ENCODE data around the gene CLDN34.

CLDN34 gene

GRCh38 chrX:9966775-9967408, at the start of gene CLDN34:
CLDN34 (plus strand) TSS chrX:9967358; CDS start chrX:9967358, 0 bp downstream.
- H3K9ac ChIP-seq (ENCODE audit: low read length) = no peak within 1 kb of the TSS
- H3K27ac ChIP-seq (ENCODE audit: low read depth, low read length) = no peak within 1 kb of the TSS
- H3K27me3 ChIP-seq (ENCODE audit: control insufficient read depth, insufficient read depth, low read length) = no peaks in the 10 kb centered on the region
- H3K36me3 ChIP-seq (ENCODE audit: control insufficient read depth, insufficient read depth, low read length) = no peaks in the 10 kb centered on the region
- H3K4me3 ChIP-seq (ENCODE audit: low read length) = no peak within 1 kb of the TSS
- H3K4me1 ChIP-seq (ENCODE audit: control insufficient read depth, insufficient read depth, low read length) = no peaks in the 10 kb centered on the region

- no peak overlapping the region for H3K4me3 ChIP-seq (ENCODE audit: low read length)
- no peak overlapping the region for H3K27ac ChIP-seq (ENCODE audit: low read depth, low read length)
- no peaks in the 10 kb centered on the region for H3K27me3 ChIP-seq (ENCODE audit: control insufficient read depth, insufficient read depth, low read length)
- no peaks in the 10 kb centered on the region for H3K36me3 ChIP-seq (ENCODE audit: control insufficient read depth, insufficient read depth, low read length)
- no peak overlapping the region for H3K9ac ChIP-seq (ENCODE audit: low read length)
- no peaks in the 10 kb centered on the region for H3K4me1 ChIP-seq (ENCODE audit: control insufficient read depth, insufficient read depth, low read length)
Observed at GRCh38 chrX:9917861-9918260, 49.3 kb upstream of the CLDN34 start.

- H3K4me1 ChIP-seq (ENCODE audit: control insufficient read depth, insufficient read depth, low read length) = no peaks in the 10 kb centered on the region
Observed at GRCh38 chrX:9919632-9920172, 47.5 kb upstream of the CLDN34 start.

GRCh38 chrX:9921407-9921806, 45.8 kb upstream of the CLDN34 start:
- Histone ChIP-seq H3K27ac (ENCODE audit: low read depth, low read length) (no peak overlapping the region), H3K36me3 (ENCODE audit: control insufficient read depth, insufficient read depth, low read length) (no peaks in the 10 kb centered on the region), H3K27me3 (ENCODE audit: control insufficient read depth, insufficient read depth, low read length) (no peaks in the 10 kb centered on the region), H3K9ac (ENCODE audit: low read length) (no peak overlapping the region), H3K4me3 (ENCODE audit: low read length) (no peak overlapping the region), H3K4me1 (ENCODE audit: control insufficient read depth, insufficient read depth, low read length) (no peaks in the 10 kb centered on the region)

More at GRCh38 chrX:9919632-9920172, 47.5 kb upstream of the CLDN34 start:
- H3K4me3 ChIP-seq (ENCODE audit: low read length) = no peak overlapping the region
- no peak overlapping the region for H3K9ac ChIP-seq (ENCODE audit: low read length)
- no peaks in the 10 kb centered on the region for H3K27me3 ChIP-seq (ENCODE audit: control insufficient read depth, insufficient read depth, low read length)
- no peaks in the 10 kb centered on the region for H3K36me3 ChIP-seq (ENCODE audit: control insufficient read depth, insufficient read depth, low read length)
- H3K27ac ChIP-seq (ENCODE audit: low read depth, low read length) = no peak overlapping the region

- Histone ChIP-seq H3K27ac (ENCODE audit: low read depth, low read length) (no peak overlapping the region), H3K36me3 (ENCODE audit: control insufficient read depth, insufficient read depth, low read length) (no peaks in the 10 kb centered on the region), H3K4me1 (ENCODE audit: control insufficient read depth, insufficient read depth, low read length) (no peaks in the 10 kb centered on the region), H3K9ac (ENCODE audit: low read length) (no peak overlapping the region), H3K4me3 (ENCODE audit: low read length) (no peak overlapping the region), H3K27me3 (ENCODE audit: control insufficient read depth, insufficient read depth, low read length) (no peaks in the 10 kb centered on the region)
Observed at GRCh38 chrX:9923357-9923756, 43.8 kb upstream of the CLDN34 start.

- H3K4me3 ChIP-seq (ENCODE audit: low read length) = no peak overlapping the region
- H3K27me3 ChIP-seq (ENCODE audit: control insufficient read depth, insufficient read depth, low read length) = no peaks in the 10 kb centered on the region
- no peak overlapping the region for H3K9ac ChIP-seq (ENCODE audit: low read length)
- H3K36me3 ChIP-seq (ENCODE audit: control insufficient read depth, insufficient read depth, low read length) = no peaks in the 10 kb centered on the region
- H3K4me1 ChIP-seq (ENCODE audit: control insufficient read depth, insufficient read depth, low read length) = no peaks in the 10 kb centered on the region
- no peak overlapping the region for H3K27ac ChIP-seq (ENCODE audit: low read depth, low read length)
Observed at GRCh38 chrX:9926002-9926401, 41.2 kb upstream of the CLDN34 start.

- no peak overlapping the region for H3K9ac ChIP-seq (ENCODE audit: low read length)
- no peaks in the 10 kb centered on the region for H3K27me3 ChIP-seq (ENCODE audit: control insufficient read depth, insufficient read depth, low read length)
- no peak overlapping the region for H3K4me3 ChIP-seq (ENCODE audit: low read length)
- no peaks in the 10 kb centered on the region for H3K36me3 ChIP-seq (ENCODE audit: control insufficient read depth, insufficient read depth, low read length)
- H3K4me1 ChIP-seq (ENCODE audit: control insufficient read depth, insufficient read depth, low read length) = no peaks in the 10 kb centered on the region
- H3K27ac ChIP-seq (ENCODE audit: low read depth, low read length) = no peak overlapping the region
Observed at GRCh38 chrX:9927698-9928482, 39.3 kb upstream of the CLDN34 start.

- Histone ChIP-seq H3K9ac (ENCODE audit: low read length) (no peak overlapping the region), H3K4me3 (ENCODE audit: low read length) (no peak overlapping the region), H3K27ac (ENCODE audit: low read depth, low read length) (no peak overlapping the region), H3K36me3 (ENCODE audit: control insufficient read depth, insufficient read depth, low read length) (no peaks in the 10 kb centered on the region), H3K27me3 (ENCODE audit: control insufficient read depth, insufficient read depth, low read length) (no peaks in the 10 kb centered on the region), H3K4me1 (ENCODE audit: control insufficient read depth, insufficient read depth, low read length) (no peaks in the 10 kb centered on the region)
Observed at GRCh38 chrX:9935436-9935835, 31.7 kb upstream of the CLDN34 start.

- no peak overlapping the region for H3K4me3 ChIP-seq (ENCODE audit: low read length)
- H3K36me3 ChIP-seq (ENCODE audit: control insufficient read depth, insufficient read depth, low read length) = no peaks in the 10 kb centered on the region
- H3K27ac ChIP-seq (ENCODE audit: low read depth, low read length) = no peak overlapping the region
- no peaks in the 10 kb centered on the region for H3K27me3 ChIP-seq (ENCODE audit: control insufficient read depth, insufficient read depth, low read length)
- H3K4me1 ChIP-seq (ENCODE audit: control insufficient read depth, insufficient read depth, low read length) = no peaks in the 10 kb centered on the region
- H3K9ac ChIP-seq (ENCODE audit: low read length) = no peak overlapping the region
Observed at GRCh38 chrX:9937761-9938160, 29.4 kb upstream of the CLDN34 start.

- Histone ChIP-seq H3K4me1 (ENCODE audit: control insufficient read depth, insufficient read depth, low read length) (no peaks in the 10 kb centered on the region), H3K36me3 (ENCODE audit: control insufficient read depth, insufficient read depth, low read length) (no peaks in the 10 kb centered on the region), H3K27ac (ENCODE audit: low read depth, low read length) (no peak overlapping the region), H3K9ac (ENCODE audit: low read length) (no peak overlapping the region), H3K4me3 (ENCODE audit: low read length) (no peak overlapping the region), H3K27me3 (ENCODE audit: control insufficient read depth, insufficient read depth, low read length) (no peaks in the 10 kb centered on the region)
Observed at GRCh38 chrX:9938516-9938915, 28.6 kb upstream of the CLDN34 start.

GRCh38 chrX:9940421-9940820, 26.7 kb upstream of the CLDN34 start:
- no peaks in the 10 kb centered on the region for H3K27me3 ChIP-seq (ENCODE audit: control insufficient read depth, insufficient read depth, low read length)
- no peak overlapping the region for H3K27ac ChIP-seq (ENCODE audit: low read depth, low read length)
- no peaks in the 10 kb centered on the region for H3K36me3 ChIP-seq (ENCODE audit: control insufficient read depth, insufficient read depth, low read length)
- H3K9ac ChIP-seq (ENCODE audit: low read length) = no peak overlapping the region
- H3K4me1 ChIP-seq (ENCODE audit: control insufficient read depth, insufficient read depth, low read length) = no peaks in the 10 kb centered on the region
- no peak overlapping the region for H3K4me3 ChIP-seq (ENCODE audit: low read length)

GRCh38 chrX:9942086-9942485, 25.1 kb upstream of the CLDN34 start:
- H3K4me3 ChIP-seq (ENCODE audit: low read length) = no peak overlapping the region
- H3K36me3 ChIP-seq (ENCODE audit: control insufficient read depth, insufficient read depth, low read length) = no peaks in the 10 kb centered on the region
- H3K27ac ChIP-seq (ENCODE audit: low read depth, low read length) = no peak overlapping the region
- H3K9ac ChIP-seq (ENCODE audit: low read length) = no peak overlapping the region
- no peaks in the 10 kb centered on the region for H3K4me1 ChIP-seq (ENCODE audit: control insufficient read depth, insufficient read depth, low read length)
- no peaks in the 10 kb centered on the region for H3K27me3 ChIP-seq (ENCODE audit: control insufficient read depth, insufficient read depth, low read length)

All from rectal smooth muscle tissue (tissue), 1 donor.